HUES64 (cell line): ENCODE measurements around the gene GTSE1.

Source experiments
- H3K27ac ChIP-seq: 2 replicates; pipeline ENCODE4 v1.7.0; 2013; ENCODE audit warnings: low read depth, low read length, inconsistent platforms
- H3K27me3 ChIP-seq: 2 replicates; pipeline ENCODE4 v1.6.1; 2013; ENCODE audit warnings: mild to moderate bottlenecking, low read length; ENCODE audit not compliant: insufficient read depth
- H3K36me3 ChIP-seq: 2 replicates; pipeline ENCODE4 v1.6.1; 2013; ENCODE audit warnings: mild to moderate bottlenecking, low read length; ENCODE audit not compliant: insufficient read depth
- H3K4me1 ChIP-seq: 2 replicates; pipeline ENCODE4 v1.6.1; 2013; ENCODE audit warnings: mild to moderate bottlenecking, low read length, moderate library complexity; ENCODE audit not compliant: insufficient read depth
- H3K4me3 ChIP-seq: 2 replicates; pipeline ENCODE4 v1.5.1; 2013; ENCODE audit warnings: mild to moderate bottlenecking, low read length, moderate library complexity
- H3K9ac ChIP-seq: 2 replicates; pipeline ENCODE4 v1.6.1; 2013; ENCODE audit warnings: mild to moderate bottlenecking, low read depth, low read length
- H3K9me3 ChIP-seq: 2 replicates; pipeline ENCODE4 v1.6.1; 2013; ENCODE audit warnings: low read depth, low read length; ENCODE audit not compliant: insufficient read depth
- WGBS: fragments of 150-250, 120-280 bp; methylation state at CpG from one replicate; pipeline ENCODE4 v1.1.7; 2013; ENCODE audit warnings: missing lambda C conversion rate; 5-methylcytosine and 5-hydroxymethylcytosine counted together

GTSE1 gene

GRCh38 chr22:46370584-46371291 lies 74.1 kb downstream of the GTSE1 start:
- H3K9me3 ChIP-seq = no peaks in the 10 kb centered on the region; the same call in 1 of the 2 replicates
- no peaks in the 10 kb centered on the region for H3K27me3 ChIP-seq
- H3K4me3 ChIP-seq = no peak overlapping the region
- peaks cover 4% of the 10 kb centered on the region; the same call in 1 of the 2 replicates for H3K36me3 ChIP-seq
- WGBS = 93% methylated on average over 14 of the region's 15 CpGs
- H3K4me1 ChIP-seq = no peaks in the 10 kb centered on the region
- H3K9ac ChIP-seq = no peak overlapping the region
- no peak overlapping the region for H3K27ac ChIP-seq

- peaks cover 3% of the 10 kb centered on the region; the same call in 1 of the 2 replicates for H3K4me1 ChIP-seq
Measured at GRCh38 chr22:46371623-46372226, 75.1 kb downstream of the GTSE1 start.

GRCh38 chr22:46372686-46373085 lies 76.0 kb downstream of the GTSE1 start:
- Histone ChIP-seq H3K36me3 (peaks cover 9% of the 10 kb centered on the region; the same call in 1 of the 2 replicates), H3K9ac (no peak overlapping the region; the same call in 1 of the 2 replicates), H3K4me3 (no peak overlapping the region), H3K27me3 (no peaks in the 10 kb centered on the region), H3K4me1 (peaks cover 13% of the 10 kb centered on the region), H3K9me3 (no peaks in the 10 kb centered on the region; the same call in 1 of the 2 replicates), H3K27ac (no peak overlapping the region)
- WGBS = 97% methylated on average over 18 of the region's 18 CpGs

More at GRCh38 chr22:46371623-46372226, 75.1 kb downstream of the GTSE1 start:
- no peak overlapping the region for H3K27ac ChIP-seq
- no peak overlapping the region for H3K9ac ChIP-seq
- peaks cover 9% of the 10 kb centered on the region; the same call in 1 of the 2 replicates for H3K36me3 ChIP-seq
- H3K4me3 ChIP-seq = no peak overlapping the region
- no peaks in the 10 kb centered on the region; the same call in 1 of the 2 replicates for H3K9me3 ChIP-seq
- no peaks in the 10 kb centered on the region for H3K27me3 ChIP-seq
- 89% methylated on average over 2 of the region's 2 CpGs for WGBS

GRCh38 chr22:46373159-46373558 lies 76.5 kb downstream of the GTSE1 start:
- H3K27ac ChIP-seq = no peak overlapping the region
- no peaks in the 10 kb centered on the region for H3K27me3 ChIP-seq
- H3K36me3 ChIP-seq = peaks cover 9% of the 10 kb centered on the region; the same call in 1 of the 2 replicates
- no peak overlapping the region for H3K4me3 ChIP-seq
- peaks cover 18% of the 10 kb centered on the region for H3K4me1 ChIP-seq
- no peak overlapping the region; the same call in 1 of the 2 replicates for H3K9ac ChIP-seq
- WGBS = 88% methylated on average over 8 of the region's 8 CpGs
- no peaks in the 10 kb centered on the region; the same call in 1 of the 2 replicates for H3K9me3 ChIP-seq

- H3K27ac ChIP-seq = no peak overlapping the region
- no peaks in the 10 kb centered on the region for H3K27me3 ChIP-seq
- peaks cover 9% of the 10 kb centered on the region; the same call in 1 of the 2 replicates for H3K36me3 ChIP-seq
- 96% methylated on average over 31 of the region's 31 CpGs for WGBS
- peaks cover 26% of the 10 kb centered on the region for H3K4me1 ChIP-seq
- no peak overlapping the region for H3K4me3 ChIP-seq
- H3K9me3 ChIP-seq = no peaks in the 10 kb centered on the region; the same call in 1 of the 2 replicates
- no peak overlapping the region for H3K9ac ChIP-seq
Measured at GRCh38 chr22:46373921-46374662, 77.4 kb downstream of the GTSE1 start.

- H3K9me3 ChIP-seq = no peaks in the 10 kb centered on the region; the same call in 1 of the 2 replicates
- no peak overlapping the region for H3K27ac ChIP-seq
- no peak overlapping the region for H3K9ac ChIP-seq
- no peak overlapping the region for H3K4me3 ChIP-seq
- WGBS = 94% methylated on average over 38 of the region's 38 CpGs
- peaks cover 31% of the 10 kb centered on the region for H3K4me1 ChIP-seq
- H3K27me3 ChIP-seq = no peaks in the 10 kb centered on the region
- peaks cover 9% of the 10 kb centered on the region; the same call in 1 of the 2 replicates for H3K36me3 ChIP-seq
Measured at GRCh38 chr22:46374663-46375474, 78.2 kb downstream of the GTSE1 start.

GRCh38 chr22:46376111-46376510 lies 79.4 kb downstream of the GTSE1 start:
- 94% methylated on average over 3 of the region's 3 CpGs for WGBS
- Histone ChIP-seq H3K4me1 (peaks cover 32% of the 10 kb centered on the region), H3K27ac (no peak overlapping the region), H3K9me3 (no peaks in the 10 kb centered on the region; the same call in 1 of the 2 replicates), H3K27me3 (no peaks in the 10 kb centered on the region), H3K36me3 (peaks cover 9% of the 10 kb centered on the region; the same call in 1 of the 2 replicates), H3K9ac (no peak overlapping the region), H3K4me3 (no peak overlapping the region)

- peaks cover 9% of the 10 kb centered on the region; the same call in 1 of the 2 replicates for H3K36me3 ChIP-seq
- WGBS = 85% methylated on average over 19 of the region's 19 CpGs
- H3K9ac ChIP-seq = 0 out of 2 replicates have a peak overlapping the region, but pooled peaks have one; percentile 41
- H3K27me3 ChIP-seq = no peaks in the 10 kb centered on the region
- peaks cover 32% of the 10 kb centered on the region for H3K4me1 ChIP-seq
- no peaks in the 10 kb centered on the region; the same call in 1 of the 2 replicates for H3K9me3 ChIP-seq
- peak overlapping the region; percentile 90; the same call in 1 of the 2 replicates for H3K27ac ChIP-seq
- H3K4me3 ChIP-seq = no peak overlapping the region
Measured at GRCh38 chr22:46376908-46377524, 80.3 kb downstream of the GTSE1 start.

GRCh38 chr22:46377525-46378425 lies 81.1 kb downstream of the GTSE1 start:
- peaks cover 7% of the 10 kb centered on the region; the same call in 1 of the 2 replicates for H3K36me3 ChIP-seq
- no peaks in the 10 kb centered on the region; the same call in 1 of the 2 replicates for H3K9me3 ChIP-seq
- H3K9ac ChIP-seq = peak overlapping the region; percentile 41; the same call in 1 of the 2 replicates
- H3K4me3 ChIP-seq = peak overlapping the region; percentile 7; the same call in 1 of the 2 replicates
- peak overlapping the region; percentile 90 for H3K27ac ChIP-seq
- H3K4me1 ChIP-seq = peaks cover 32% of the 10 kb centered on the region
- H3K27me3 ChIP-seq = no peaks in the 10 kb centered on the region
- 19% methylated on average over 27 of the region's 27 CpGs for WGBS
